AG04450 (cell line): Measurements from ENCODE around the gene CENPO. TPM values are rescaled to one million over a fixed set of nuclear protein-coding genes. Genes with fewer than 3 reads are reported as not detected.

Experiments used
- CTCF ChIA-PET: fragments of 300-600, 350-600 bp; formaldehyde crosslinking; extraction: SDS; loops from one replicate; lab custom pipeline; 2022; ENCODE audit warnings: antibody characterized with exemption, inconsistent platforms; lab: Charles Lee
- POLR2A ChIA-PET: fragments of 350-600 bp; formaldehyde crosslinking; extraction: SDS; loops from one replicate; lab custom pipeline; 2021; ENCODE audit warnings: antibody characterized with exemption, inconsistent platforms; lab: Yijun Ruan, JAX
- DNase-seq: peaks from one replicate; pipeline ENCODE4 v3.0.0-alpha.2; 2011; ENCODE audit warnings: low read depth, low spot score
- H3K27ac ChIP-seq: one replicate; pipeline ENCODE4 v1.5.1; 2012; ENCODE audit warnings: low read depth, low read length, control low read depth
- H3K27me3 ChIP-seq: one replicate; pipeline ENCODE4 v1.6.0; 2012; ENCODE audit warnings: low read length; ENCODE audit not compliant: control insufficient read depth, insufficient read depth
- H3K4me3 ChIP-seq: 2 replicates; pipeline ENCODE4 v1.5.1; 2011; ENCODE audit warnings: mild to moderate bottlenecking, low read depth, low read length, control low read depth
- H3K9me3 ChIP-seq: 2 replicates; pipeline ENCODE4 v1.5.1; 2012; ENCODE audit warnings: low read length; ENCODE audit not compliant: control insufficient read depth, insufficient read depth
- CTCF ChIP-seq: IDR thresholded peaks from 2 replicates; pipeline ENCODE4 v1.5.1; 2011; ENCODE audit warnings: low read depth, low read length, control low read depth, inconsistent platforms
- polyA plus RNA-seq: library from polyadenylated mRNA; depleted of rRNA; stranded (reverse); fragments of >200 nt; gene quantifications from 2 replicates; pipeline ENCODE4 v1.2.3, GENCODE V29; 2011

CENPO gene
- polyA plus RNA-seq, 1 experiment, result 15.7 TPM

- ChIA-PET CTCF (interaction anchor here (1.3 kb wide), 1 partner anchor 11 kb away, joined by 5 read pairs; no protein-coding TSS in a partner anchor), POLR2A (no interaction called here)
- Histone ChIP-seq H3K4me3 (no peak overlapping the region), H3K27ac (no peak overlapping the region), H3K27me3 (no peaks in the 10 kb centered on the region), H3K9me3 (no peaks in the 10 kb centered on the region)
- no peak for TF ChIP-seq CTCF
- no peak for DNase-seq
Observed at GRCh38 chr2:24837996-24838513, 44.8 kb downstream of the CENPO start.

GRCh38 chr2:24838541-24838940, 45.3 kb downstream of the CENPO start:
- Histone ChIP-seq H3K27me3 (no peaks in the 10 kb centered on the region), H3K4me3 (no peak overlapping the region), H3K9me3 (no peaks in the 10 kb centered on the region), H3K27ac (no peak overlapping the region)
- POLR2A ChIA-PET, result no interaction called here
- DNase-seq, result no peak
- CTCF ChIA-PET, result interaction anchor here (1.3 kb wide), 1 partner anchor 11 kb away, joined by 5 read pairs; no protein-coding TSS in a partner anchor
- TF ChIP-seq CTCF, result no peak

- DNase-seq, result no peak
- POLR2A ChIA-PET, result no interaction called here
- no peak overlapping the region for H3K27ac ChIP-seq
- no peak overlapping the region for H3K4me3 ChIP-seq
- no peaks in the 10 kb centered on the region; the same call in 1 of the 2 replicates for H3K9me3 ChIP-seq
- H3K27me3 ChIP-seq, result no peaks in the 10 kb centered on the region
- CTCF ChIA-PET, result no interaction called here
- TF ChIP-seq CTCF, result no peak
Observed at GRCh38 chr2:24839729-24840128, 46.5 kb downstream of the CENPO start.

- Histone ChIP-seq H3K27ac (no peak overlapping the region), H3K4me3 (no peak overlapping the region), H3K27me3 (no peaks in the 10 kb centered on the region), H3K9me3 (no peaks in the 10 kb centered on the region; the same call in 1 of the 2 replicates)
- DNase-seq, result no peak
- TF ChIP-seq CTCF, result no peak
- POLR2A ChIA-PET, result no interaction called here
- CTCF ChIA-PET, result no interaction called here
Observed at GRCh38 chr2:24840164-24840869, 47.1 kb downstream of the CENPO start.
